ENCODE data around the gene USP6NL.

GRCh38 chr10:11442001-11442773 lies 169.3 kb downstream of the USP6NL start:
- TF ChIP-seq CTCF (IDR thresholded peaks at IDR 0.05) (no peak), POLR2AphosphoS5 (IDR thresholded peaks at IDR 0.05) (no peak)

Measured in esophagus muscularis mucosa (tissue), 3 donors.